Measurements from ENCODE around the gene MCM10. TPM values are rescaled to one million over a fixed set of nuclear protein-coding genes. Genes with fewer than 3 reads are reported as not detected.

Gene MCM10
- total and polyA plus RNA-seq, 9 of the 15 experiments (the other 6 are each of a cell fraction or from before 2014, with no cell fraction given): 10.4 to 68.1 (median 48.0) TPM

GRCh38 chr10:13247784-13248183 lies 86.4 kb downstream of the MCM10 start:
- H2AFZ ChIP-seq (ENCODE audit: low read depth, low read length): no peak overlapping the region
- ATAC-seq: no peak
- no peak for DNase-seq (ENCODE audit: extremely low read depth in 1 of 4, low spot score in 3 of 4)
- H3K27ac ChIP-seq (ENCODE audit: extremely low read depth, low read depth, low read length): no peak overlapping the region
- H3K79me2 ChIP-seq (ENCODE audit: control insufficient read depth, insufficient read depth, low read length): no peaks in the 10 kb centered on the region
- no peaks in the 10 kb centered on the region for H3K9me1 ChIP-seq (ENCODE audit: control insufficient read depth, insufficient read depth, low read length)
- no peaks in the 10 kb centered on the region for H3K4me1 ChIP-seq (replicated peaks in 1 of 2; ENCODE audit: control insufficient read depth in 2 of 2, insufficient read depth in 2 of 2, low read length in 2 of 2)
- in situ Hi-C loops (cut with MboI): no loop called here
- H3K9ac ChIP-seq (ENCODE audit: insufficient read depth in 1 of 2, low read depth in 2 of 2, low read length in 2 of 2): no peak overlapping the region
- intact Hi-C loops (cut with micrococcal nuclease): no loop called here
- ChIA-PET POLR2A (no interaction called here), CTCF (ENCODE audit: low intra/inter-chr PET ratio) (no interaction called here)
- BruUV-seq (replicated peaks): no TSS peak
- no peaks in the 10 kb centered on the region for H3K9me3 ChIP-seq (replicated peaks; ENCODE audit: control insufficient read depth, insufficient read depth, low read depth, low read length)
- H3K4me2 ChIP-seq (ENCODE audit: insufficient read depth, low read length): no peak overlapping the region
- no peak overlapping the region for H3K4me3 ChIP-seq
- no peak for FAIRE-seq
- no peaks in the 10 kb centered on the region for H3K36me3 ChIP-seq (ENCODE audit: control insufficient read depth, insufficient read depth, low read length)
- no peaks in the 10 kb centered on the region for H4K20me1 ChIP-seq (replicated peaks; ENCODE audit: control insufficient read depth, insufficient read depth, low read length)
- WGBS (ENCODE audit: insufficient coverage, low coverage, missing lambda C conversion rate): 32% methylated on average over 4 of the region's 4 CpGs
- TF ChIP-seq CBX2 (IDR thresholded peaks at IDR 0.05; ENCODE audit: insufficient read depth, low read length, poor library complexity, severe bottlenecking) (no peak), NR4A1 (CRISPR knock-in tag; IDR thresholded peaks at IDR 0.05) (no peak), NR4A1 (tag; IDR thresholded peaks at IDR 0.05) (no peak), CTBP1 (IDR thresholded peaks at IDR 0.05; ENCODE audit: borderline replicate concordance) (no peak), OTX1 (CRISPR knock-in tag; IDR thresholded peaks at IDR 0.05) (no peak), MBD1 (CRISPR knock-in tag; IDR thresholded peaks at IDR 0.05) (no peak), POLR2G (IDR thresholded peaks at IDR 0.05; ENCODE audit: low read depth, low read length) (no peak), ZNF239 (CRISPR knock-in tag; IDR thresholded peaks at IDR 0.05) (peak; percentile 96)
- peaks cover 4 to 20% of the 10 kb centered on the region in 2 experiments; a peak in 4 of 5 replicates for H3K27me3 ChIP-seq (ENCODE audit: control insufficient read depth in 2 of 2, insufficient read depth in 2 of 2, low read length in 2 of 2)

All from K562 (cell line).